Stimulated activated CD4-positive, alpha-beta T cell treated with anti-CD3 and anti-CD28 coated beads, Interleukin-12 subunit alpha, Interleukin-12 subunit beta, amount 100 ng/mL, for 48 hours (primary cell): ENCODE data around the gene NPM1.
A peak's percentile ranks its signal among the peaks of the same experiment; 100 is the strongest.
"Not testable (repeated sequence)": the region's sequence is repeated elsewhere in the genome, so short reads cannot be mapped to it uniquely, and the experiment has no call there.

Experiments used
- DNase-seq, 3 donors: peaks; one replicate each; pipeline ENCODE4 v3.0.0-alpha.2; 2020; ENCODE audit warnings: low read depth in 2 of 3, low spot score in 1 of 3

NPM1 gene

GRCh38 chr5:171387345-171387969 is at the start of gene NPM1:
NPM1 (plus strand) TSS chr5:171387849; CDS start chr5:171387949, 100 bp downstream.
- DNase-seq, result peak; percentile 95 to 97 (median 97)

GRCh38 chr5:171340042-171340441 is 47.6 kb upstream of the NPM1 start:
- no peak for DNase-seq

GRCh38 chr5:171340491-171340890 is 47.2 kb upstream of the NPM1 start:
- no peak for DNase-seq

- peak; percentile 4 to 34 (median 20) for DNase-seq
Measured at GRCh38 chr5:171342362-171343111, 45.1 kb upstream of the NPM1 start.

GRCh38 chr5:171344936-171345608 is 42.6 kb upstream of the NPM1 start:
- no peak for DNase-seq

- no peak for DNase-seq
Measured at GRCh38 chr5:171351536-171352073, 36.0 kb upstream of the NPM1 start.

GRCh38 chr5:171355302-171355724 is 32.3 kb upstream of the NPM1 start:
- peak; percentile 10 to 26 (median 20) for DNase-seq

- DNase-seq, result no peak
Measured at GRCh38 chr5:171357843-171358242, 29.8 kb upstream of the NPM1 start.

- DNase-seq, result not testable (repeated sequence)
Measured at GRCh38 chr5:171361151-171361550, 26.5 kb upstream of the NPM1 start.

- DNase-seq, result not testable (repeated sequence)
Measured at GRCh38 chr5:171363249-171363648, 24.4 kb upstream of the NPM1 start.

GRCh38 chr5:171363846-171364245 is 23.8 kb upstream of the NPM1 start:
- DNase-seq, result no peak

GRCh38 chr5:171365351-171365750 is 22.3 kb upstream of the NPM1 start:
- no peak for DNase-seq

GRCh38 chr5:171366645-171367044 is 21.0 kb upstream of the NPM1 start:
- no peak for DNase-seq

GRCh38 chr5:171367424-171368370 is 20.0 kb upstream of the NPM1 start:
- DNase-seq, result no peak

GRCh38 chr5:171369056-171369455 is 18.6 kb upstream of the NPM1 start:
- DNase-seq, result no peak

- DNase-seq, result no peak
Measured at GRCh38 chr5:171369898-171370297, 17.8 kb upstream of the NPM1 start.

- DNase-seq, result not testable (repeated sequence)
Measured at GRCh38 chr5:171370881-171371280, 16.8 kb upstream of the NPM1 start.

GRCh38 chr5:171371326-171371725 is 16.3 kb upstream of the NPM1 start:
- no peak for DNase-seq

- no peak for DNase-seq
Measured at GRCh38 chr5:171379961-171380360, 7.7 kb upstream of the NPM1 start.

GRCh38 chr5:171384416-171384815 is 3.2 kb upstream of the NPM1 start:
- not testable (repeated sequence) for DNase-seq

GRCh38 chr5:171384999-171385398 is 2.6 kb upstream of the NPM1 start:
- DNase-seq, result not testable (repeated sequence)
